ENCODE measurements around the gene GLB1L3.

Gene GLB1L3

GRCh38 chr11:134235399-134235798 lies 40.8 kb upstream of the GLB1L3 start:
- Histone ChIP-seq H3K4me2 (no peak overlapping the region), H3K9ac (no peak overlapping the region), H3K27me3 (no peaks in the 10 kb centered on the region; a peak in 1 of 22 replicates), H3K4me1 (peaks cover 28 to 76% (median 50%) of the 10 kb centered on the region in 10 experiments), H4K20me1 (peaks cover 45 to 72% (median 52%) of the 10 kb centered on the region in 11 experiments; a peak in 21 of 22 replicates), H3K36me3 (peaks cover 31 to 57% (median 46%) of the 10 kb centered on the region in 11 experiments), H3K27ac (no peak overlapping the region), H3K4me3 (no peak overlapping the region), H3K9me3 (replicated peaks in 1 of 11) (no peaks in the 10 kb centered on the region)
- no peak for TF ChIP-seq Cebpa-rat (IDR thresholded peaks at IDR 0.05)

GRCh38 chr11:134236834-134237556 lies 39.2 kb upstream of the GLB1L3 start:
- Histone ChIP-seq H4K20me1 (peaks cover 32 to 70% (median 39%) of the 10 kb centered on the region in 11 experiments; a peak in 21 of 22 replicates), H3K36me3 (peaks cover 34 to 66% (median 49%) of the 10 kb centered on the region in 11 experiments), H3K9me3 (replicated peaks in 1 of 11) (no peaks in the 10 kb centered on the region), H3K4me2 (peak overlapping the region in 7 of 11 experiments; percentile 9 to 41 (median 38); a peak in 12 of 22 replicates), H3K27ac (no peak overlapping the region), H3K9ac (no peak overlapping the region), H3K4me1 (peaks cover 22 to 71% (median 44%) of the 10 kb centered on the region in 10 experiments), H3K4me3 (no peak overlapping the region), H3K27me3 (peaks cover 0 to 9% (median 0%) of the 10 kb centered on the region in 11 experiments; a peak in 4 of 22 replicates)
- TF ChIP-seq Cebpa-rat (IDR thresholded peaks at IDR 0.05) = no peak

GRCh38 chr11:134237557-134237922 lies 38.6 kb upstream of the GLB1L3 start:
- Histone ChIP-seq H3K4me3 (no peak overlapping the region), H3K27ac (no peak overlapping the region), H3K4me1 (peaks cover 22 to 71% (median 44%) of the 10 kb centered on the region in 10 experiments), H3K9ac (no peak overlapping the region), H4K20me1 (peaks cover 26 to 70% (median 34%) of the 10 kb centered on the region in 11 experiments; a peak in 21 of 22 replicates), H3K4me2 (peak overlapping the region in 8 of 11 experiments; percentile 9 to 41 (median 38); a peak in 12 of 22 replicates), H3K9me3 (replicated peaks in 1 of 11) (no peaks in the 10 kb centered on the region), H3K36me3 (peaks cover 34 to 66% (median 49%) of the 10 kb centered on the region in 11 experiments), H3K27me3 (peaks cover 0 to 9% (median 0%) of the 10 kb centered on the region in 11 experiments; a peak in 5 of 22 replicates)
- no peak for TF ChIP-seq Cebpa-rat (IDR thresholded peaks at IDR 0.05)

- Histone ChIP-seq H3K27ac (no peak overlapping the region), H3K4me3 (no peak overlapping the region), H4K20me1 (peaks cover 15 to 70% (median 22%) of the 10 kb centered on the region in 11 experiments; a peak in 18 of 22 replicates), H3K9ac (no peak overlapping the region), H3K27me3 (peaks cover 0 to 9% (median 0%) of the 10 kb centered on the region in 11 experiments; a peak in 5 of 22 replicates), H3K9me3 (replicated peaks in 1 of 11) (no peaks in the 10 kb centered on the region), H3K4me1 (peaks cover 22 to 71% (median 44%) of the 10 kb centered on the region in 10 experiments), H3K36me3 (peaks cover 43 to 78% (median 58%) of the 10 kb centered on the region in 11 experiments), H3K4me2 (peak overlapping the region in 1 of 11 experiments; percentile 12; a peak in 1 of 22 replicates)
- TF ChIP-seq Cebpa-rat (IDR thresholded peaks at IDR 0.05) = no peak
These were observed 37.2 kb upstream of the GLB1L3 start for GRCh38 chr11:134238956-134239355.

GRCh38 chr11:134240592-134240991 lies 35.6 kb upstream of the GLB1L3 start:
- TF ChIP-seq Cebpa-rat (IDR thresholded peaks at IDR 0.05) = no peak
- Histone ChIP-seq H3K4me2 (no peak overlapping the region), H3K9ac (no peak overlapping the region), H3K4me3 (no peak overlapping the region), H4K20me1 (peaks cover 0 to 72% (median 12%) of the 10 kb centered on the region in 11 experiments; a peak in 13 of 22 replicates), H3K9me3 (replicated peaks in 1 of 11) (no peaks in the 10 kb centered on the region), H3K27me3 (peaks cover 0 to 9% (median 0%) of the 10 kb centered on the region in 11 experiments; a peak in 5 of 22 replicates), H3K27ac (no peak overlapping the region), H3K36me3 (peaks cover 47 to 83% (median 59%) of the 10 kb centered on the region in 11 experiments), H3K4me1 (peaks cover 22 to 70% (median 45%) of the 10 kb centered on the region in 10 experiments)

- no peaks in the 10 kb centered on the region for H3K9me3 ChIP-seq (replicated peaks in 1 of 11)
- no peak overlapping the region for H3K4me3 ChIP-seq
- H3K36me3 ChIP-seq = peaks cover 53 to 85% (median 66%) of the 10 kb centered on the region in 11 experiments
- peaks cover 22 to 64% (median 41%) of the 10 kb centered on the region in 10 experiments for H3K4me1 ChIP-seq
- peak overlapping the region; percentile 55 to 81 (median 72) for H3K4me2 ChIP-seq
- H3K27ac ChIP-seq = no peak overlapping the region; a peak in 2 of 22 replicates
- H3K9ac ChIP-seq = peak overlapping the region in 1 of 11 experiments; percentile 11; a peak in 1 of 22 replicates
- H4K20me1 ChIP-seq = peaks cover 0 to 75% (median 12%) of the 10 kb centered on the region in 11 experiments; a peak in 13 of 22 replicates
- H3K27me3 ChIP-seq = peaks cover 0 to 9% (median 0%) of the 10 kb centered on the region in 11 experiments; a peak in 5 of 22 replicates
- TF ChIP-seq Cebpa-rat (IDR thresholded peaks at IDR 0.05) = no peak
These were observed 33.8 kb upstream of the GLB1L3 start for GRCh38 chr11:134242376-134242775.

- TF ChIP-seq Cebpa-rat (IDR thresholded peaks at IDR 0.05) = no peak
- Histone ChIP-seq H3K9me3 (replicated peaks in 1 of 11) (no peaks in the 10 kb centered on the region), H3K36me3 (peaks cover 63 to 86% (median 74%) of the 10 kb centered on the region in 11 experiments), H3K27me3 (peaks cover 0 to 9% (median 0%) of the 10 kb centered on the region in 11 experiments; a peak in 5 of 22 replicates), H4K20me1 (peaks cover 0 to 66% (median 7%) of the 10 kb centered on the region in 11 experiments; a peak in 12 of 22 replicates), H3K27ac (no peak overlapping the region), H3K4me1 (peaks cover 22 to 53% (median 35%) of the 10 kb centered on the region in 10 experiments), H3K4me2 (peak overlapping the region in 7 of 11 experiments; percentile 66 to 81 (median 70); a peak in 14 of 22 replicates), H3K4me3 (no peak overlapping the region), H3K9ac (no peak overlapping the region)
These were observed 32.3 kb upstream of the GLB1L3 start for GRCh38 chr11:134243913-134244312.

GRCh38 chr11:134244593-134244992 lies 31.6 kb upstream of the GLB1L3 start:
- peaks cover 0 to 9% (median 0%) of the 10 kb centered on the region in 11 experiments; a peak in 5 of 22 replicates for H3K27me3 ChIP-seq
- no peak overlapping the region for H3K4me3 ChIP-seq
- H3K4me2 ChIP-seq = peak overlapping the region in 6 of 11 experiments; percentile 66 to 81 (median 72); a peak in 10 of 22 replicates
- H3K9ac ChIP-seq = no peak overlapping the region
- peaks cover 0 to 60% (median 7%) of the 10 kb centered on the region in 11 experiments; a peak in 12 of 22 replicates for H4K20me1 ChIP-seq
- H3K4me1 ChIP-seq = peaks cover 22 to 47% (median 35%) of the 10 kb centered on the region in 10 experiments
- no peak overlapping the region for H3K27ac ChIP-seq
- H3K36me3 ChIP-seq = peaks cover 64 to 86% (median 74%) of the 10 kb centered on the region in 11 experiments
- no peaks in the 10 kb centered on the region for H3K9me3 ChIP-seq (replicated peaks in 1 of 11)
- TF ChIP-seq Cebpa-rat (IDR thresholded peaks at IDR 0.05) = no peak

GRCh38 chr11:134245434-134245833 lies 30.7 kb upstream of the GLB1L3 start:
- peaks cover 65 to 84% (median 75%) of the 10 kb centered on the region in 11 experiments for H3K36me3 ChIP-seq
- no peak overlapping the region for H3K27ac ChIP-seq
- H3K4me3 ChIP-seq = no peak overlapping the region
- H4K20me1 ChIP-seq = peaks cover 0 to 58% (median 7%) of the 10 kb centered on the region in 11 experiments; a peak in 12 of 22 replicates
- peaks cover 0 to 9% (median 0%) of the 10 kb centered on the region in 11 experiments; a peak in 5 of 22 replicates for H3K27me3 ChIP-seq
- no peak overlapping the region for H3K9ac ChIP-seq
- H3K4me2 ChIP-seq = no peak overlapping the region
- TF ChIP-seq Cebpa-rat (IDR thresholded peaks at IDR 0.05) = no peak
- H3K4me1 ChIP-seq = peaks cover 30 to 38% (median 37%) of the 10 kb centered on the region in 10 experiments
- no peaks in the 10 kb centered on the region for H3K9me3 ChIP-seq (replicated peaks in 1 of 11)

Data from BLaER1 treated with 17β-estradiol and CSF1 and Interleukin-3, amounts not matched to agents 10 nM and 100 nM (cell line).